GM13977 (cell line): ENCODE measurements around the gene EXOSC10.
"Not testable (repeated sequence)": the region's sequence is repeated elsewhere in the genome, so short reads cannot be mapped to it uniquely, and the experiment has no call there.

ENCODE experiments used
- DNase-seq: peaks from one replicate; pipeline ENCODE4 v3.0.0; 2012; ENCODE audit warnings: low spot score
- CTCF ChIP-seq: IDR thresholded peaks from 2 replicates; pipeline ENCODE4 v1.5.1; 2012; ENCODE audit warnings: mild to moderate bottlenecking, control low read depth; ENCODE audit not compliant: insufficient read depth; ENCODE audit errors: extremely low read depth, missing control alignments
- in situ Hi-C: fragments of 300-500 bp; cut with MboI; formaldehyde crosslinking; loops from one replicate; pipeline ENCODE4 v1.12.0; 2022; ENCODE audit warnings: low sequenced_read_pairs, low pct_unique_long_range_greater_than_20kb, mixed read lengths, inconsistent platforms; ENCODE audit not compliant: unreplicated experiment

Gene EXOSC10

GRCh38 chr1:11019971-11020370 lies 79.7 kb downstream of the EXOSC10 start:
- no peak for TF ChIP-seq CTCF
- DNase-seq, result no peak
- in situ Hi-C loops, result no loop called here

GRCh38 chr1:11019358-11019757 lies 80.3 kb downstream of the EXOSC10 start:
- DNase-seq, in situ Hi-C loops: not testable (repeated sequence)
